ENCODE results near the gene PCBD1.

Gene PCBD1

GRCh38 chr10:70887804-70888800, at the start of gene PCBD1:
Gene PCBD1, minus strand, starts transcription at chr10:70888565. Its CDS starts 32 bp downstream, at chr10:70888533.
- no peaks in the 10 kb centered on the region for H3K9me3 ChIP-seq (ENCODE audit: control insufficient read depth, low read depth, low read length)
- H3K4me3 ChIP-seq (ENCODE audit: low read length) = peak within 1 kb of the TSS; percentile 69
- H3K9ac ChIP-seq (ENCODE audit: low read length) = peak within 1 kb of the TSS; percentile 46
- no peak within 1 kb of the TSS for H3K27ac ChIP-seq (ENCODE audit: low read length)
- H3K4me1 ChIP-seq (ENCODE audit: control insufficient read depth, low read depth, low read length) = peaks cover 26% of the 10 kb centered on the region
- no peaks in the 10 kb centered on the region for H3K27me3 ChIP-seq (ENCODE audit: control insufficient read depth, insufficient read depth, low read length)
- H3K36me3 ChIP-seq (ENCODE audit: control insufficient read depth, low read depth, low read length) = peaks cover 3% of the 10 kb centered on the region

- H3K4me3 ChIP-seq (ENCODE audit: low read length) = no peak overlapping the region
- H3K36me3 ChIP-seq (ENCODE audit: control insufficient read depth, low read depth, low read length) = no peaks in the 10 kb centered on the region
- H3K4me1 ChIP-seq (ENCODE audit: control insufficient read depth, low read depth, low read length) = no peaks in the 10 kb centered on the region
- H3K27me3 ChIP-seq (ENCODE audit: control insufficient read depth, insufficient read depth, low read length) = no peaks in the 10 kb centered on the region
- H3K9me3 ChIP-seq (ENCODE audit: control insufficient read depth, low read depth, low read length) = no peaks in the 10 kb centered on the region
- H3K27ac ChIP-seq (ENCODE audit: low read length) = no peak overlapping the region
- H3K9ac ChIP-seq (ENCODE audit: low read length) = no peak overlapping the region
Observed at GRCh38 chr10:70937661-70938060, 49.3 kb upstream of the PCBD1 start.

GRCh38 chr10:70936111-70936510, 47.7 kb upstream of the PCBD1 start:
- H3K27ac ChIP-seq (ENCODE audit: low read length) = no peak overlapping the region
- no peaks in the 10 kb centered on the region for H3K4me1 ChIP-seq (ENCODE audit: control insufficient read depth, low read depth, low read length)
- no peaks in the 10 kb centered on the region for H3K9me3 ChIP-seq (ENCODE audit: control insufficient read depth, low read depth, low read length)
- H3K27me3 ChIP-seq (ENCODE audit: control insufficient read depth, insufficient read depth, low read length) = no peaks in the 10 kb centered on the region
- no peaks in the 10 kb centered on the region for H3K36me3 ChIP-seq (ENCODE audit: control insufficient read depth, low read depth, low read length)
- no peak overlapping the region for H3K4me3 ChIP-seq (ENCODE audit: low read length)
- H3K9ac ChIP-seq (ENCODE audit: low read length) = no peak overlapping the region

GRCh38 chr10:70935631-70936030, 47.3 kb upstream of the PCBD1 start:
- Histone ChIP-seq H3K9ac (ENCODE audit: low read length) (no peak overlapping the region), H3K4me1 (ENCODE audit: control insufficient read depth, low read depth, low read length) (no peaks in the 10 kb centered on the region), H3K27me3 (ENCODE audit: control insufficient read depth, insufficient read depth, low read length) (no peaks in the 10 kb centered on the region), H3K27ac (ENCODE audit: low read length) (no peak overlapping the region), H3K36me3 (ENCODE audit: control insufficient read depth, low read depth, low read length) (no peaks in the 10 kb centered on the region), H3K4me3 (ENCODE audit: low read length) (no peak overlapping the region), H3K9me3 (ENCODE audit: control insufficient read depth, low read depth, low read length) (no peaks in the 10 kb centered on the region)

- Histone ChIP-seq H3K36me3 (ENCODE audit: control insufficient read depth, low read depth, low read length) (no peaks in the 10 kb centered on the region), H3K9me3 (ENCODE audit: control insufficient read depth, low read depth, low read length) (no peaks in the 10 kb centered on the region), H3K27ac (ENCODE audit: low read length) (no peak overlapping the region), H3K9ac (ENCODE audit: low read length) (no peak overlapping the region), H3K4me1 (ENCODE audit: control insufficient read depth, low read depth, low read length) (no peaks in the 10 kb centered on the region), H3K4me3 (ENCODE audit: low read length) (no peak overlapping the region), H3K27me3 (ENCODE audit: control insufficient read depth, insufficient read depth, low read length) (no peaks in the 10 kb centered on the region)
Observed at GRCh38 chr10:70935125-70935625, 46.8 kb upstream of the PCBD1 start.

- no peaks in the 10 kb centered on the region for H3K9me3 ChIP-seq (ENCODE audit: control insufficient read depth, low read depth, low read length)
- no peak overlapping the region for H3K27ac ChIP-seq (ENCODE audit: low read length)
- no peaks in the 10 kb centered on the region for H3K27me3 ChIP-seq (ENCODE audit: control insufficient read depth, insufficient read depth, low read length)
- H3K9ac ChIP-seq (ENCODE audit: low read length) = no peak overlapping the region
- no peaks in the 10 kb centered on the region for H3K4me1 ChIP-seq (ENCODE audit: control insufficient read depth, low read depth, low read length)
- no peak overlapping the region for H3K4me3 ChIP-seq (ENCODE audit: low read length)
- H3K36me3 ChIP-seq (ENCODE audit: control insufficient read depth, low read depth, low read length) = no peaks in the 10 kb centered on the region
Observed at GRCh38 chr10:70934701-70935100, 46.3 kb upstream of the PCBD1 start.

- Histone ChIP-seq H3K4me3 (ENCODE audit: low read length) (no peak overlapping the region), H3K4me1 (ENCODE audit: control insufficient read depth, low read depth, low read length) (no peaks in the 10 kb centered on the region), H3K9ac (ENCODE audit: low read length) (no peak overlapping the region), H3K9me3 (ENCODE audit: control insufficient read depth, low read depth, low read length) (no peaks in the 10 kb centered on the region), H3K27me3 (ENCODE audit: control insufficient read depth, insufficient read depth, low read length) (no peaks in the 10 kb centered on the region), H3K27ac (ENCODE audit: low read length) (no peak overlapping the region), H3K36me3 (ENCODE audit: control insufficient read depth, low read depth, low read length) (no peaks in the 10 kb centered on the region)
Observed at GRCh38 chr10:70932392-70933196, 44.2 kb upstream of the PCBD1 start.

- Histone ChIP-seq H3K4me1 (ENCODE audit: control insufficient read depth, low read depth, low read length) (no peaks in the 10 kb centered on the region), H3K27ac (ENCODE audit: low read length) (no peak overlapping the region), H3K27me3 (ENCODE audit: control insufficient read depth, insufficient read depth, low read length) (no peaks in the 10 kb centered on the region), H3K36me3 (ENCODE audit: control insufficient read depth, low read depth, low read length) (no peaks in the 10 kb centered on the region), H3K9ac (ENCODE audit: low read length) (no peak overlapping the region), H3K4me3 (ENCODE audit: low read length) (no peak overlapping the region), H3K9me3 (ENCODE audit: control insufficient read depth, low read depth, low read length) (no peaks in the 10 kb centered on the region)
Observed at GRCh38 chr10:70931168-70931815, 42.9 kb upstream of the PCBD1 start.

GRCh38 chr10:70930263-70931000, 42.1 kb upstream of the PCBD1 start:
- no peaks in the 10 kb centered on the region for H3K4me1 ChIP-seq (ENCODE audit: control insufficient read depth, low read depth, low read length)
- no peak overlapping the region for H3K4me3 ChIP-seq (ENCODE audit: low read length)
- H3K27ac ChIP-seq (ENCODE audit: low read length) = no peak overlapping the region
- H3K9ac ChIP-seq (ENCODE audit: low read length) = no peak overlapping the region
- H3K36me3 ChIP-seq (ENCODE audit: control insufficient read depth, low read depth, low read length) = no peaks in the 10 kb centered on the region
- no peaks in the 10 kb centered on the region for H3K9me3 ChIP-seq (ENCODE audit: control insufficient read depth, low read depth, low read length)
- no peaks in the 10 kb centered on the region for H3K27me3 ChIP-seq (ENCODE audit: control insufficient read depth, insufficient read depth, low read length)

GRCh38 chr10:70928140-70928539, 39.8 kb upstream of the PCBD1 start:
- no peak overlapping the region for H3K4me3 ChIP-seq (ENCODE audit: low read length)
- no peaks in the 10 kb centered on the region for H3K36me3 ChIP-seq (ENCODE audit: control insufficient read depth, low read depth, low read length)
- no peak overlapping the region for H3K27ac ChIP-seq (ENCODE audit: low read length)
- no peaks in the 10 kb centered on the region for H3K27me3 ChIP-seq (ENCODE audit: control insufficient read depth, insufficient read depth, low read length)
- no peaks in the 10 kb centered on the region for H3K9me3 ChIP-seq (ENCODE audit: control insufficient read depth, low read depth, low read length)
- no peaks in the 10 kb centered on the region for H3K4me1 ChIP-seq (ENCODE audit: control insufficient read depth, low read depth, low read length)
- no peak overlapping the region for H3K9ac ChIP-seq (ENCODE audit: low read length)
